Breast epithelium (tissue), 4 donors: ENCODE data around the gene OST4. TPM values are rescaled to one million over a fixed set of nuclear protein-coding genes. Genes with fewer than 3 reads are reported as not detected.
A peak's percentile ranks its signal among the peaks of the same experiment; 100 is the strongest.

Experiments used
- DNase-seq, 2 donors: peaks; one replicate each; pipeline ENCODE4 v3.0.0-alpha.2; 2019; ENCODE audit warnings: low spot score in 2 of 2
- H3K27ac ChIP-seq, 2 donors: fragments of 200-600 bp; sonication (generic) in 1 of 2; one replicate each; pipeline ENCODE4 v1.5.1; 2016 to 2019; ENCODE audit warnings: mild to moderate bottlenecking in 1 of 2
- H3K27me3 ChIP-seq, 2 donors: fragments of 200-600 bp; sonication (generic) in 1 of 2; one replicate each; pipeline versions ENCODE4 v1.5.1 to v1.6.0; 2017 to 2019; ENCODE audit warnings: control low read depth in 1 of 2, mild to moderate bottlenecking in 1 of 2
- H3K36me3 ChIP-seq: fragments of 200-600 bp; one replicate; pipeline ENCODE4 v1.5.1; 2019
- H3K4me1 ChIP-seq, 2 donors: fragments of 200-600 bp; sonication (generic); one replicate each; pipeline ENCODE4 v1.5.1; 2016 to 2019; ENCODE audit warnings: control low read depth in 1 of 2
- H3K4me3 ChIP-seq, 3 donors: fragments of 200-600 bp; sonication (generic); 1 replicate in 2 of 3; 2 replicates in 1 of 3; pipeline ENCODE4 v1.5.1; 2016 to 2019; ENCODE audit warnings: mild to moderate bottlenecking in 3 of 3, moderate library complexity in 2 of 3
- H3K9me3 ChIP-seq, 2 donors: fragments of 200-600 bp; sonication (generic) in 1 of 2; one replicate each; pipeline ENCODE4 v1.5.1; 2016 to 2019; ENCODE audit warnings: control low read depth in 1 of 2
- POLR2A ChIP-seq: fragments of 450-650 bp; IDR thresholded peaks from one replicate; pipeline ENCODE4 v1.6.1; 2016; ENCODE audit warnings: antibody characterized with exemption, mild to moderate bottlenecking, moderate library complexity
- POLR2AphosphoS5 ChIP-seq, 3 donors: sonication (generic); formaldehyde crosslinking; IDR thresholded peaks; one replicate each; pipeline ENCODE4 v1.6.1; 2017; ENCODE audit warnings: antibody characterized with exemption in 3 of 3
- intact Hi-C: fragments of 100-400 bp; cut with DNase I; formaldehyde crosslinking; loops from one replicate; pipeline ENCODE4 v1.15.1; 2023; ENCODE audit warnings: low total_unique reads
- total RNA-seq, 3 donors: library from RNA; depleted of rRNA; stranded (reverse); fragments of >200 nt; gene quantifications; one replicate each; pipeline ENCODE4 v1.1.0, GENCODE V29; 2016
- TF ChIP-seq, protein P1 (sequence below), 3 donors: fragments of 450-650 bp; IDR thresholded peaks; one replicate each; pipeline ENCODE4 v1.5.1; 2016 to 2017; ENCODE audit warnings: antibody characterized with exemption in 3 of 3, mild to moderate bottlenecking in 3 of 3, moderate library complexity in 3 of 3

Gene OST4
- total RNA-seq, 3 donors from 2014 or later = 271 to 309 (median 281) TPM

- no peaks in the 10 kb centered on the region for H3K9me3 ChIP-seq
- H3K4me1 ChIP-seq = no peaks in the 10 kb centered on the region
- no peak for DNase-seq
- TF ChIP-seq POLR2AphosphoS5 (IDR thresholded peaks at IDR 0.05) (no peak), POLR2A (no peak)
- TF ChIP-seq, protein P1, sequence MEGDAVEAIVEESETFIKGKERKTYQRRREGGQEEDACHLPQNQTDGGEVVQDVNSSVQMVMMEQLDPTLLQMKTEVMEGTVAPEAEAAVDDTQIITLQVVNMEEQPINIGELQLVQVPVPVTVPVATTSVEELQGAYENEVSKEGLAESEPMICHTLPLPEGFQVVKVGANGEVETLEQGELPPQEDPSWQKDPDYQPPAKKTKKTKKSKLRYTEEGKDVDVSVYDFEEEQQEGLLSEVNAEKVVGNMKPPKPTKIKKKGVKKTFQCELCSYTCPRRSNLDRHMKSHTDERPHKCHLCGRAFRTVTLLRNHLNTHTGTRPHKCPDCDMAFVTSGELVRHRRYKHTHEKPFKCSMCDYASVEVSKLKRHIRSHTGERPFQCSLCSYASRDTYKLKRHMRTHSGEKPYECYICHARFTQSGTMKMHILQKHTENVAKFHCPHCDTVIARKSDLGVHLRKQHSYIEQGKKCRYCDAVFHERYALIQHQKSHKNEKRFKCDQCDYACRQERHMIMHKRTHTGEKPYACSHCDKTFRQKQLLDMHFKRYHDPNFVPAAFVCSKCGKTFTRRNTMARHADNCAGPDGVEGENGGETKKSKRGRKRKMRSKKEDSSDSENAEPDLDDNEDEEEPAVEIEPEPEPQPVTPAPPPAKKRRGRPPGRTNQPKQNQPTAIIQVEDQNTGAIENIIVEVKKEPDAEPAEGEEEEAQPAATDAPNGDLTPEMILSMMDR (IDR thresholded peaks at IDR 0.05) = no peak
- H3K36me3 ChIP-seq = no peaks in the 10 kb centered on the region
- H3K27ac ChIP-seq = no peak overlapping the region
- intact Hi-C loops = loop anchor here (5.0 kb wide), 1 partner anchor 703 kb away; no protein-coding TSS in a partner anchor
- H3K27me3 ChIP-seq = no peaks in the 10 kb centered on the region
- no peak overlapping the region for H3K4me3 ChIP-seq
Observed at GRCh38 chr2:27054721-27055120, 16.7 kb downstream of the OST4 start.

DNA sequence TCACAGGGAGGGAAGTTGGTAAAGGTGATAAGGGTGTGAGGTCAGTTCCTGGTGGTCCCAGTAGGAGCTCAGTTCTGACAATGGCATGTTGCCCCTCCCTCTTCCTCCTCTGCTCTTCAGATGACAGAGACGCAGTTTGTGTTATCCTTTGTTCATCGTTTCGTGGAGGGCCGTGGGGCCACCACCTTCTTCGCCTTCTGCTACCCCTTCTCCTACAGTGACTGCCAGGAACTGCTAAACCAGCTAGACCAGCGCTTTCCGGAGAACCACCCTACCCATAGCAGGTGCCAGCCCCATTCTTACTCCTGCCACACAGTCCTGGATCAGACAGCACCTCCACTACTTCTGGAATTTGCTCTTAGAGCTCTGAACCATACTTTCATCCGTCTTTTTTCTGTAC is 17.7 kb downstream of the OST4 start:
- Histone ChIP-seq H3K27ac (no peak overlapping the region), H3K36me3 (no peaks in the 10 kb centered on the region)
- intact Hi-C loops = loop anchor here (5.0 kb wide), 1 partner anchor 704 kb away; no protein-coding TSS in a partner anchor

GRCh38 chr2:27053321-27053720 is 18.1 kb downstream of the OST4 start:
- no peaks in the 10 kb centered on the region for H3K27me3 ChIP-seq
- intact Hi-C loops = loop anchor here (5.0 kb wide), 1 partner anchor 704 kb away; no protein-coding TSS in a partner anchor
- no peak overlapping the region for H3K4me3 ChIP-seq
- H3K27ac ChIP-seq = no peak overlapping the region
- no peaks in the 10 kb centered on the region for H3K9me3 ChIP-seq
- H3K36me3 ChIP-seq = no peaks in the 10 kb centered on the region
- DNase-seq = no peak
- H3K4me1 ChIP-seq = no peaks in the 10 kb centered on the region
- TF ChIP-seq POLR2A (no peak), POLR2AphosphoS5 (IDR thresholded peaks at IDR 0.05) (no peak)
- TF ChIP-seq, protein P1 (IDR thresholded peaks at IDR 0.05) = no peak

More for the DNA sequence above, 17.7 kb downstream of the OST4 start:
- DNase-seq = no peak
- Histone ChIP-seq H3K9me3 (no peaks in the 10 kb centered on the region), H3K27me3 (no peaks in the 10 kb centered on the region), H3K4me3 (no peak overlapping the region), H3K4me1 (no peaks in the 10 kb centered on the region)
- TF ChIP-seq POLR2A (no peak), POLR2AphosphoS5 (IDR thresholded peaks at IDR 0.05) (no peak)
- TF ChIP-seq, protein P1 (IDR thresholded peaks at IDR 0.05) = no peak

DNA sequence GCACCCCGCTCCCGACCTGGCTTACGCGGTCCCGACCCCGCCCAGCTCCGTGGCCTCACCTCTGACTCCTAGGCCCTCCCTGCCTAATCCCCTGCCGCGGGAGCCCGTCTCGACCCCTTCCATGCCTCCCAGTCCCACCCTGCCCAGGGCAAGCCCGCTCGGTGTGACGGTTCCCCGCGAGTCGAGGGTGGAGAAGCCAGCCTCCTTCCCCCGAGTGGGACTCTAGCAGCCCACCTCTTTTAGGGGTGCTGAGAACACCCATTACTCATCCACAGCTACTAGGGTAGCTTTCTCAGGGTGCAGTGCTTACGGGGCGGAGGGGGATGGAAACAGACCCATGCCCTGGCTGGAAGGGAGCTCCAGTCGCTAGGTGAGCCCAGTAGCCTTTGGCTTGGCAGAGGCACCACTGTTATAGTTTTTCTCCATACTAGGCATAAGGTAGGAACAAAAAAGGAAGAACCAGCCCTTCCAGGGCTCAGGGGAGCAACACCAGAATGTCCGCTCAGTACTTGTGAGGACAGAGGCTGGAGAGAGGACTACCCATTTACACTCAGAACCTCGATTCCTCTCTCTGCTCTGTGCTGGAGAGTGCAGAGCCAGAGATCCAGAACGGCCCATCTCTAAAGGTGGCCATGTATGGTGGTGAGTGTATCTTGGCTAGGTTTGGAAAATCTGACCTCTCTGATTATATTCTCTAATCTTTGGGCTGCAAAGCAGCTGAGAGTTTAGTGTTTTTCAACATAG is 19.4 kb downstream of the OST4 start:
- TF ChIP-seq POLR2AphosphoS5 (IDR thresholded peaks at IDR 0.05) (no peak), POLR2A (no peak)
- TF ChIP-seq, protein P1 (IDR thresholded peaks at IDR 0.05) = no peak
- no peaks in the 10 kb centered on the region for H3K36me3 ChIP-seq
- H3K27me3 ChIP-seq = no peaks in the 10 kb centered on the region
- no peak for DNase-seq
- intact Hi-C loops = loop anchor here (5.0 kb wide), 1 partner anchor 705 kb away; no protein-coding TSS in a partner anchor
- H3K9me3 ChIP-seq = no peaks in the 10 kb centered on the region
- H3K4me3 ChIP-seq = peak overlapping the region; percentile 82 to 97 (median 97)
- H3K4me1 ChIP-seq = no peaks in the 10 kb centered on the region
- peak overlapping the region; percentile 93 to 96 for H3K27ac ChIP-seq
